SK-N-SH (cell line): ENCODE results near the gene PADI2. TPM values are rescaled to one million over a fixed set of nuclear protein-coding genes. Genes with fewer than 3 reads are reported as not detected.

Source experiments
- CTCF ChIA-PET: fragments of 300-600, 350-600 bp; formaldehyde crosslinking; extraction: SDS; loops from one replicate; lab custom pipeline; 2021; lab: Yijun Ruan, JAX
- POLR2A ChIA-PET: fragments of 350-600 bp; sonication (Branson Sonifier 250); formaldehyde crosslinking; extraction: SDS; loops from one replicate; lab custom pipeline; 2020; ENCODE audit warnings: antibody characterized with exemption, inconsistent platforms; lab: Yijun Ruan, JAX
- DNase-seq: peaks from one replicate; pipeline ENCODE4 v3.0.0; 2012
- H2AFZ ChIP-seq: fragments of 200-600 bp; sonication (generic); 2 replicates; pipeline ENCODE4 v1.8.1; 2016; ENCODE audit warnings: antibody characterized with exemption, mild to moderate bottlenecking, low read depth
- H3F3A ChIP-seq: fragments of 200-600 bp; sonication (generic); replicated peaks from 2 replicates; pipeline ENCODE3; 2016; ENCODE audit warnings: antibody characterized with exemption, mild to moderate bottlenecking; ENCODE audit not compliant: insufficient read depth
- H3K27ac ChIP-seq, 2 experiments: fragments of 200-500 bp in 1 of 2; fragments of 200-600 bp in 1 of 2; sonication (Bioruptor generic) in 1 of 2; sonication (generic), shearing (Covaris generic) in 1 of 2; 2 replicates each; pipeline versions ENCODE4 v1.5.1 to v1.6.1; 2014 to 2016; ENCODE audit warnings: low read depth in 2 of 2, inconsistent platforms in 1 of 2, low read length in 1 of 2, mild to moderate bottlenecking in 1 of 2, mixed read lengths in 1 of 2
- H3K27me3 ChIP-seq: fragments of 200-600 bp; sonication (generic), shearing (Covaris generic); 2 replicates; pipeline ENCODE4 v1.6.1; 2016; ENCODE audit warnings: mixed run types; ENCODE audit not compliant: insufficient read depth
- H3K36me3 ChIP-seq, 2 experiments: fragments of 200-500 bp in 1 of 2; fragments of 200-600 bp in 1 of 2; sonication (Bioruptor generic) in 1 of 2; sonication (generic) in 1 of 2; replicated peaks in 1 of 2; 2 replicates each; pipeline versions ENCODE3 to v1.5.1; 2014 to 2016; ENCODE audit warnings: low read length in 1 of 2, mild to moderate bottlenecking in 1 of 2; ENCODE audit not compliant: insufficient read depth in 2 of 2, control insufficient read depth in 1 of 2
- H3K4me1 ChIP-seq, 2 experiments: fragments of 200-500 bp in 1 of 2; fragments of 200-600 bp in 1 of 2; sonication (Bioruptor generic) in 1 of 2; sonication (generic), shearing (Covaris generic) in 1 of 2; 2 replicates each; pipeline versions ENCODE4 v1.5.1 to v1.6.1; 2014 to 2016; ENCODE audit warnings: low read depth in 1 of 2, low read length in 1 of 2, mixed run types in 1 of 2; ENCODE audit not compliant: insufficient read depth in 2 of 2, control insufficient read depth in 1 of 2
- H3K4me2 ChIP-seq: fragments of 200-600 bp; sonication (generic), shearing (Covaris generic); 2 replicates; pipeline ENCODE4 v1.6.1; 2017; ENCODE audit warnings: mixed run types
- H3K4me3 ChIP-seq, 2 experiments: fragments of 200-500 bp in 1 of 2; fragments of 200-600 bp in 1 of 2; sonication (Bioruptor generic) in 1 of 2; sonication (generic), shearing (Covaris generic) in 1 of 2; 2 replicates each; pipeline versions ENCODE4 v1.5.1 to v1.8.1; 2014 to 2016; ENCODE audit warnings: low read depth in 2 of 2, inconsistent platforms in 1 of 2, low read length in 1 of 2, mild to moderate bottlenecking in 1 of 2, mixed read lengths in 1 of 2, moderate library complexity in 1 of 2
- H3K79me2 ChIP-seq: fragments of 200-600 bp; sonication (generic); 2 replicates; pipeline ENCODE4 v1.8.1; 2017; ENCODE audit warnings: mild to moderate bottlenecking; ENCODE audit not compliant: insufficient read depth
- H3K9ac ChIP-seq: fragments of 200-600 bp; sonication (generic); 2 replicates; pipeline ENCODE4 v1.6.1; 2017; ENCODE audit warnings: mixed run types
- H3K9me2 ChIP-seq: fragments of 200-600 bp; sonication (generic); 2 replicates; pipeline ENCODE4 v1.6.1; 2017; ENCODE audit warnings: mixed run types
- H3K9me3 ChIP-seq: fragments of 200-600 bp; sonication (generic); 2 replicates; pipeline ENCODE4 v1.6.1; 2017; ENCODE audit warnings: mixed run types, mild to moderate bottlenecking, moderate library complexity
- H4K20me1 ChIP-seq: fragments of 200-600 bp; sonication (generic); 2 replicates; pipeline ENCODE4 v1.6.1; 2017; ENCODE audit warnings: mild to moderate bottlenecking, mixed run types; ENCODE audit not compliant: insufficient read depth
- ELF1 ChIP-seq: IDR thresholded peaks from 2 replicates; pipeline ENCODE4 v1.4.0; 2012
- FOSL2 ChIP-seq: IDR thresholded peaks from 2 replicates; pipeline ENCODE4 v1.4.0; 2012; ENCODE audit warnings: low read depth, mild to moderate bottlenecking, moderate library complexity, borderline replicate concordance
- FOXM1 ChIP-seq: IDR thresholded peaks from 2 replicates; pipeline ENCODE4 v1.4.0; 2012; ENCODE audit warnings: low read depth, mild to moderate bottlenecking
- GABPA ChIP-seq: IDR thresholded peaks from 2 replicates; pipeline ENCODE4 v1.4.0; 2012; ENCODE audit warnings: low read depth, mild to moderate bottlenecking
- GATA2 ChIP-seq: sonication (generic); formaldehyde crosslinking; IDR thresholded peaks from 2 replicates; pipeline ENCODE4 v1.5.0; 2020; ENCODE audit warnings: mild to moderate bottlenecking, missing genetic modification reagents
- MEF2A ChIP-seq: IDR thresholded peaks from 2 replicates; pipeline ENCODE4 v1.4.0; 2012; ENCODE audit warnings: low read depth, borderline replicate concordance
- MXI1 ChIP-seq: IDR thresholded peaks from 2 replicates; pipeline ENCODE4 v1.6.1; 2012; ENCODE audit warnings: mild to moderate bottlenecking, low read depth, low read length, improper control_type of control experiment
- POLR2AphosphoS5 ChIP-seq: IDR thresholded peaks from 2 replicates; pipeline ENCODE4 v1.6.1; 2012; ENCODE audit warnings: low read depth, low read length
- RAD21 ChIP-seq: IDR thresholded peaks from 2 replicates; pipeline ENCODE4 v1.6.1; 2012; ENCODE audit warnings: mild to moderate bottlenecking, low read length
- RFX5 ChIP-seq: IDR thresholded peaks from 2 replicates; pipeline ENCODE4 v1.6.1; 2012; ENCODE audit warnings: mild to moderate bottlenecking, improper control_type of control experiment, low read length
- SMC3 ChIP-seq: IDR thresholded peaks from 2 replicates; pipeline ENCODE4 v1.6.1; 2012; ENCODE audit warnings: low read depth, low read length, improper control_type of control experiment
- TAF1 ChIP-seq: IDR thresholded peaks from 2 replicates; pipeline ENCODE4 v1.6.1; 2012; ENCODE audit warnings: low read depth, mild to moderate bottlenecking, low read length, moderate library complexity, borderline replicate concordance
- TCF12 ChIP-seq: IDR thresholded peaks from 2 replicates; pipeline ENCODE4 v1.4.0; 2012
- TEAD4 ChIP-seq: IDR thresholded peaks from 2 replicates; pipeline ENCODE4 v1.4.0; 2012; ENCODE audit warnings: mild to moderate bottlenecking, borderline replicate concordance; ENCODE audit not compliant: insufficient read depth
- YY1 ChIP-seq: IDR thresholded peaks from 2 replicates; pipeline ENCODE4 v1.4.0; 2012; ENCODE audit warnings: low read depth, mild to moderate bottlenecking
- WGBS: methylation state at CpG from one replicate; pipeline ENCODE4 v1.1.6; 2017; ENCODE audit warnings: low lambda C conversion rate; 5-methylcytosine and 5-hydroxymethylcytosine counted together
- polyA plus RNA-seq, 3 experiments: library from polyadenylated mRNA; depleted of rRNA; stranded (reverse); fragments of >200 nt; gene quantifications; 2 replicates each; pipeline ENCODE4 v1.2.3, GENCODE V29; 2012
- TF ChIP-seq, protein P1 (sequence below): IDR thresholded peaks from 2 replicates; pipeline ENCODE4; 2012
- TF ChIP-seq, protein P2 (sequence below): fragments of 150-350 bp; IDR thresholded peaks from 2 replicates; pipeline ENCODE4 v1.6.1; 2017; ENCODE audit warnings: antibody characterized with exemption, low read length, low read depth, borderline replicate concordance

PADI2 gene
- polyA plus RNA-seq, 1 of the 3 experiments (the other 2 are of a cell fraction): 0.58 TPM

DNA sequence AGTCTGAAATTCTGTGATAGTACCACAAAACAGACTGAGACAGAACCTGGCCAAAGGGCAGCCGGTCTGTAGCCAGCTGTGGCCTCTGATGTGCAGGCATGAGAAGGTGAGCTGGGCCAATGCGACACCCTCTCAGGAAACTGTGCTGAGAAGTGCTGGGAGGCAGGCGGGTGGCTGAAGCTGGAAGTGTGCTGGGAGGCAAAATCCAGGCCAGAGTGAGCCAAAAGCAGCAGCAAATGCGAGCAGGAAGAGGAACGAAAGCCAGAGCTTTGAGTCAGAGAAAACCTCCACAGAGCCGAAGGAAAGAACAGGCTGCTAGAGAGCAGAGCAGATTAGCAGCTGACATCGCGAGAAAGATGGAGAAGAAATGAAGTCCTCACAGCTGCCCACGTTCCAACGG lies 97.4 kb downstream of the PADI2 start (continued):
- TF ChIP-seq TAF1: no peak
- TF ChIP-seq FOXM1: no peak
- TF ChIP-seq RFX5: no peak
- TF ChIP-seq SMC3: no peak
- no peak for TF ChIP-seq GATA2
- TF ChIP-seq TCF12: no peak

DNA sequence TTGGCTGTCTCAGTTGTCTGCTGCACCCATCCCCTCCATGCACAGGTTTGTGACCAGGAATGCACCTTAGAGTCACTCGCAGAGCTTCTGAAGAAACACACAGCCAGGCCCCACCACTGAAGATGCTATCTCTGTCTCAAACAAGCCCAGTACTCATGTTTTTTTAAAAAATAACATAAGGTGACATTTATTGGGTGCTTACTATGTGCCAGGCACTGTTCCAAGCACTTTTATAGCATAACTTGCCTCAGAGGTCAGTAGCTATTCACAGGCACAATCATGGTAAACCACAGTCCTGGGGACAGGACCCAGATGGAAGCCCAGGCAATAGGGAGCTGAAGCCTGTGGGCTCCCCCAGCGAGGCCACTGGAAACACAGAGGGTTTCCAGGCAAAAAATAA lies 98.7 kb downstream of the PADI2 start:
- Histone ChIP-seq H2AFZ (no peak overlapping the region), H3K4me3 (no peak overlapping the region), H4K20me1 (no peaks in the 10 kb centered on the region), H3K4me1 (no peaks in the 10 kb centered on the region), H3K79me2 (no peaks in the 10 kb centered on the region), H3K9ac (no peak overlapping the region), H3K27ac (no peak overlapping the region), H3K27me3 (no peaks in the 10 kb centered on the region), H3K9me3 (no peaks in the 10 kb centered on the region), H3F3A (peaks cover 14% of the 10 kb centered on the region)
- WGBS: 100% methylated on average over 2 of the region's 2 CpGs
- no peak for DNase-seq
- CTCF ChIA-PET: interaction anchor here (1.4 to 2.0 kb wide), 2 partner anchors 25 to 69 kb away, joined by 3 to 9 read pairs; no protein-coding TSS in a partner anchor
- TF ChIP-seq POLR2AphosphoS5: no peak
- TF ChIP-seq, all 33 proteins: peak for 0
- POLR2A ChIA-PET: interaction anchor here (1.2 kb wide), 1 partner anchor 10 kb away, joined by 3 read pairs; no protein-coding TSS in a partner anchor
- Histone ChIP-seq H3K36me3 (peaks cover 26 to 67% of the 10 kb centered on the region in 2 experiments), H3K4me2 (no peak overlapping the region), H3K9me2 (no peaks in the 10 kb centered on the region)

DNA sequence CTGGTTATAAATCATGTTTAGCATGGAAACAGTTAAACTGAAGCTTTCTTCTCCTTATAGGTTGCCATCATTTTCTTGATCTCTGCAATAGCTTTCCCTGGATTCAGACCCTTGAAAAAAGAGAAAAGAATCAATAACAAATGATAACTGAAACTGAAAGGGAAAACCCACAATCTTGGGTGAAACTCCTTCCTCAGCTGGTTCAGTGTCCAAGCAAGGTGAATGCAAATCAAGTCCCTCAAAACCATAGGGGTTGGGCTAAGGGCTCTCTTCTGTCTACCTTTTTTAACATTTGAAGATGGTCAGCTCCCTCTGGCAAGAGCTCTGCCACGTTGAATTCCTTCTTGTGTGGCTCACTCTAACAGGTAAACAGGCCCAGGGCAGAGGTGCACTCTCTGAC lies 100.4 kb downstream of the PADI2 start:
- no peaks in the 10 kb centered on the region for H3K79me2 ChIP-seq
- H3K36me3 ChIP-seq: peaks cover 13 to 52% of the 10 kb centered on the region in 2 experiments
- 80% methylated on average over 1 of the region's 1 CpG for WGBS
- no peak overlapping the region for H3K9ac ChIP-seq
- ChIA-PET CTCF (interaction anchor here (1.2 to 2.2 kb wide), 5 partner anchors 16 to 398 kb away, joined by 3 to 10 read pairs (median 6); no protein-coding TSS in a partner anchor), POLR2A (no interaction called here)
- H3K4me3 ChIP-seq: no peak overlapping the region
- TF ChIP-seq ELF1 (no peak), GABPA (no peak), MXI1 (no peak), YY1 (no peak), GATA2 (no peak), FOSL2 (no peak), TEAD4 (no peak), RAD21 (no peak), SMC3 (no peak), MEF2A (no peak)
- TF ChIP-seq, protein P1, sequence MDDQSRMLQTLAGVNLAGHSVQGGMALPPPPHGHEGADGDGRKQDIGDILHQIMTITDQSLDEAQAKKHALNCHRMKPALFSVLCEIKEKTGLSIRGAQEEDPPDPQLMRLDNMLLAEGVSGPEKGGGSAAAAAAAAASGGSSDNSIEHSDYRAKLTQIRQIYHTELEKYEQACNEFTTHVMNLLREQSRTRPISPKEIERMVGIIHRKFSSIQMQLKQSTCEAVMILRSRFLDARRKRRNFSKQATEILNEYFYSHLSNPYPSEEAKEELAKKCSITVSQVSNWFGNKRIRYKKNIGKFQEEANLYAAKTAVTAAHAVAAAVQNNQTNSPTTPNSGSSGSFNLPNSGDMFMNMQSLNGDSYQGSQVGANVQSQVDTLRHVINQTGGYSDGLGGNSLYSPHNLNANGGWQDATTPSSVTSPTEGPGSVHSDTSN: no peak
- TF ChIP-seq, protein P2, sequence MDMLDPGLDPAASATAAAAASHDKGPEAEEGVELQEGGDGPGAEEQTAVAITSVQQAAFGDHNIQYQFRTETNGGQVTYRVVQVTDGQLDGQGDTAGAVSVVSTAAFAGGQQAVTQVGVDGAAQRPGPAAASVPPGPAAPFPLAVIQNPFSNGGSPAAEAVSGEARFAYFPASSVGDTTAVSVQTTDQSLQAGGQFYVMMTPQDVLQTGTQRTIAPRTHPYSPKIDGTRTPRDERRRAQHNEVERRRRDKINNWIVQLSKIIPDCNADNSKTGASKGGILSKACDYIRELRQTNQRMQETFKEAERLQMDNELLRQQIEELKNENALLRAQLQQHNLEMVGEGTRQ: no peak
- H3K9me3 ChIP-seq: no peaks in the 10 kb centered on the region
- no peak for DNase-seq
- H2AFZ ChIP-seq: no peak overlapping the region
- H3K4me2 ChIP-seq: no peak overlapping the region
- H3K9me2 ChIP-seq: no peaks in the 10 kb centered on the region
- no peak overlapping the region for H3K27ac ChIP-seq
- no peaks in the 10 kb centered on the region for H3K27me3 ChIP-seq
- peaks cover 14% of the 10 kb centered on the region for H3F3A ChIP-seq
- H3K4me1 ChIP-seq: no peaks in the 10 kb centered on the region
- H4K20me1 ChIP-seq: no peaks in the 10 kb centered on the region
